Activated CD4-positive, alpha-beta T cell treated with anti-CD3 and anti-CD28 coated beads, Interleukin-2, amount 50 U/mL, for 1 hour (primary cell): Measurements from ENCODE around the gene YOD1.

ENCODE experiments used
- DNase-seq: peaks from one replicate; pipeline ENCODE4 v3.0.0-alpha.2; 2020

Gene YOD1

GRCh38 chr1:207004931-207005830 lies 45.8 kb downstream of the YOD1 start:
- DNase-seq, result peak; percentile 36

- no peak for DNase-seq
Observed at GRCh38 chr1:207003210-207003609, 47.8 kb downstream of the YOD1 start.

DNA sequence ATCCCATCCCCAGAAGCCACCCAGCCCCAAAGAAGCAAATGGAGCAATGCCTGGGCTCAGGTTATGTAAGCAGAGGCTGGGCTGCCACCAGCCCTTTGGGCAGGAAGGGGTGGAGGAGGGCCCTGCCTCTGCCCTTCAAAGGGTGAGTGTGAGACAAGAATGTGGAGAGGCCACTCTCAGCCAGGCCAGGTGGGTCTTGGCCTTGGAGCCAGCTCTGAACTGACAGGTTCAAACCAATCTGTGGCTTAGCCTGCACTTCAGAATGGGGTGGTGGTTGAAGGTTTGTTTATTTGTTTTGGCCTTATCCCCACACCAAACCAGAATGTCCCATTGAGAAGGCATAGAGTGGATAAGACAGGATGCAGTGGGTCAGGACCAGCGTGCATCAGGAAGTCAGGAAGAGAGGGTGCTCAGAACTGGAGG lies 48.3 kb downstream of the YOD1 start:
- no peak for DNase-seq

GRCh38 chr1:207001492-207002245 lies 49.3 kb downstream of the YOD1 start:
- DNase-seq, result no peak

DNA sequence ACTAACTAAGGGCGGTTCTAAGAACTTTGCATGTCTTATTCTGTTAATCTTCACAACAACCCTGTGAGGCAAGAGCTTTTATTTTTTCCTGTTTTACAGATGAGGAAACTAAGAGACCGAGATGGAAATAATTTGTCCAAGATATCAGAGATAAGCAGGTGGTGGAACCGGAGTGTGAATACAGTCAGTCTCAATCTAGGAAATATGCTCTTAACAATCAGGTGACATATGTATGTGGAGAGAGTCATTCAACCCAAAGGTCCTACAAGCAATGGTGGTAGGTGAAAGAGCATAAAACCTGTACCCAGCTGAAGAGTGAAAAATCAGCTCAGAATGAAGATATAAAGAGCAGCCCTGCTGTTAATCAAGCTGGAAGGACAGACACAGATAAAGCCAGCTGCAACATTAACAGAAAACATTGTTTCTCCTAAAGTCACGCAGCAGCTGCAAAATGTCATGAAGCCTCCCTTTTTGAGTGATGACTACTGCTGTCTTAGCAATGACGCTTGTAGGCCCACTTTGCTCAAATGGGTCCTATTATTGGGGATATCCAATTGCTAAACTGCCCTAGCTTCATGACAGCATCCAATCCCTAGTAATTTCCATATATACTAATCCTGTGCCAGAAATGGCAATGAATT lies 50.2 kb downstream of the YOD1 start:
- no peak for DNase-seq

- DNase-seq, result no peak
Observed at GRCh38 chr1:206998816-206999215, 52.2 kb downstream of the YOD1 start.
